ENCODE data around the gene COX5B.

- TF ChIP-seq, protein P1, sequence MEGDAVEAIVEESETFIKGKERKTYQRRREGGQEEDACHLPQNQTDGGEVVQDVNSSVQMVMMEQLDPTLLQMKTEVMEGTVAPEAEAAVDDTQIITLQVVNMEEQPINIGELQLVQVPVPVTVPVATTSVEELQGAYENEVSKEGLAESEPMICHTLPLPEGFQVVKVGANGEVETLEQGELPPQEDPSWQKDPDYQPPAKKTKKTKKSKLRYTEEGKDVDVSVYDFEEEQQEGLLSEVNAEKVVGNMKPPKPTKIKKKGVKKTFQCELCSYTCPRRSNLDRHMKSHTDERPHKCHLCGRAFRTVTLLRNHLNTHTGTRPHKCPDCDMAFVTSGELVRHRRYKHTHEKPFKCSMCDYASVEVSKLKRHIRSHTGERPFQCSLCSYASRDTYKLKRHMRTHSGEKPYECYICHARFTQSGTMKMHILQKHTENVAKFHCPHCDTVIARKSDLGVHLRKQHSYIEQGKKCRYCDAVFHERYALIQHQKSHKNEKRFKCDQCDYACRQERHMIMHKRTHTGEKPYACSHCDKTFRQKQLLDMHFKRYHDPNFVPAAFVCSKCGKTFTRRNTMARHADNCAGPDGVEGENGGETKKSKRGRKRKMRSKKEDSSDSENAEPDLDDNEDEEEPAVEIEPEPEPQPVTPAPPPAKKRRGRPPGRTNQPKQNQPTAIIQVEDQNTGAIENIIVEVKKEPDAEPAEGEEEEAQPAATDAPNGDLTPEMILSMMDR (IDR thresholded peaks at IDR 0.05; ENCODE audit: insufficient read depth, low read depth, low read length) = no peak
- TF ChIP-seq EZH2 (IDR thresholded peaks at IDR 0.05; ENCODE audit: insufficient read depth, low read length) = no peak
Observed at GRCh38 chr2:97651114-97651513, 5.3 kb downstream of the COX5B start.

Data from astrocyte (in vitro differentiated cells and primary cell).